Endothelial cell of umbilical vein (primary cell): Measurements from ENCODE around the gene CYP46A1. TPM values are rescaled to one million over a fixed set of nuclear protein-coding genes. Genes with fewer than 3 reads are reported as not detected.

Source experiments
- BruUV-seq: library from RNA; stranded (reverse); fragments of 400-500 nt; replicated peaks from 2 replicates; lab custom pipeline; 2021; lab: Mats Ljungman, UMichigan
- CTCF ChIA-PET: fragments of 300-600, 350-600 bp; sonication (Branson Sonifier 250); formaldehyde crosslinking; loops from one replicate; lab custom pipeline; 2021; ENCODE audit warnings: antibody characterized with exemption, inconsistent platforms; lab: Charles Lee
- POLR2A ChIA-PET: fragments of 300-600, 350-600 bp; sonication (Branson Sonifier 250); formaldehyde crosslinking; loops from one replicate; lab custom pipeline; 2021; ENCODE audit warnings: antibody characterized with exemption, inconsistent platforms; lab: Charles Lee
- DNase-seq: peaks from one replicate; pipeline ENCODE4 v3.0.0-alpha.2; 2011; ENCODE audit warnings: low read depth, low spot score
- FAIRE-seq: peaks from 2 replicates; lab custom pipeline; 2011; peaks lifted over from hg19 to GRCh38; lab: Jason Lieb, UNC
- H2AFZ ChIP-seq: 2 replicates; pipeline ENCODE4 v1.6.0; 2012; ENCODE audit warnings: low read depth, low read length, control low read depth, inconsistent platforms
- H3K27ac ChIP-seq: 2 replicates; pipeline ENCODE4 v1.5.1; 2011; ENCODE audit warnings: low read depth, mild to moderate bottlenecking, control low read depth, low read length, moderate library complexity; ENCODE audit not compliant: insufficient read depth
- H3K27me3 ChIP-seq, 2 experiments: 2 replicates each; pipeline versions ENCODE4 v1.6.0 to v1.6.1; 2011; ENCODE audit warnings: low read length in 2 of 2, mixed read lengths in 1 of 2; ENCODE audit not compliant: control insufficient read depth in 2 of 2, insufficient read depth in 2 of 2
- H3K36me3 ChIP-seq, 2 experiments: 2 replicates in 1 of 2; 3 replicates in 1 of 2; pipeline ENCODE4 v1.5.1; 2011; ENCODE audit warnings: low read length in 2 of 2, mild to moderate bottlenecking in 1 of 2, moderate library complexity in 1 of 2; ENCODE audit not compliant: control insufficient read depth in 2 of 2, insufficient read depth in 2 of 2; ENCODE audit errors: extremely low read depth in 1 of 2
- H3K4me1 ChIP-seq: 3 replicates; pipeline ENCODE4 v1.5.1; 2011; ENCODE audit warnings: mild to moderate bottlenecking, low read length; ENCODE audit not compliant: control insufficient read depth, insufficient read depth; ENCODE audit errors: extremely low read depth
- H3K4me2 ChIP-seq: 2 replicates; pipeline ENCODE4 v1.6.1; 2011; ENCODE audit warnings: low read length, control low read depth, mixed read lengths; ENCODE audit not compliant: insufficient read depth
- H3K4me3 ChIP-seq, 3 experiments: fragments of 200-600 bp in 1 of 3; sonication (generic), shearing (Covaris generic) in 1 of 3; replicated peaks in 1 of 3; 2 replicates each; pipeline ENCODE4 v1.5.1; 2011 to 2016; ENCODE audit warnings: control low read depth in 3 of 3, low read length in 3 of 3, mild to moderate bottlenecking in 2 of 3, inconsistent platforms in 1 of 3, low read depth in 1 of 3, moderate library complexity in 1 of 3; ENCODE audit not compliant: insufficient read depth in 1 of 3
- H3K79me2 ChIP-seq: 2 replicates; pipeline ENCODE4 v1.6.0; 2012; ENCODE audit warnings: low read length, inconsistent platforms; ENCODE audit not compliant: control insufficient read depth, insufficient read depth
- H3K9ac ChIP-seq: replicated peaks from 2 replicates; pipeline ENCODE3; 2011; ENCODE audit warnings: low read length, control low read depth; ENCODE audit not compliant: insufficient read depth; ENCODE audit errors: extremely low read depth
- H3K9me1 ChIP-seq: replicated peaks from 3 replicates; pipeline ENCODE4 v1.6.0; 2011; ENCODE audit warnings: mild to moderate bottlenecking, low read length; ENCODE audit not compliant: control insufficient read depth, insufficient read depth; ENCODE audit errors: extremely low read depth
- H3K9me3 ChIP-seq: replicated peaks from 2 replicates; pipeline ENCODE4 v1.5.1; 2012; ENCODE audit warnings: low read length, inconsistent platforms; ENCODE audit not compliant: control insufficient read depth, insufficient read depth
- H4K20me1 ChIP-seq: replicated peaks from 2 replicates; pipeline ENCODE3; 2011; ENCODE audit warnings: mild to moderate bottlenecking, low read length; ENCODE audit not compliant: control insufficient read depth, insufficient read depth; ENCODE audit errors: extremely low read depth
- EZH2 ChIP-seq: IDR thresholded peaks from 2 replicates; pipeline ENCODE4 v1.6.1; 2012; ENCODE audit warnings: borderline replicate concordance, low read depth, mild to moderate bottlenecking, moderate library complexity, low read length, inconsistent platforms; ENCODE audit not compliant: severe bottlenecking
- FOS ChIP-seq: IDR thresholded peaks from 2 replicates; pipeline ENCODE4 v1.6.1; 2011; ENCODE audit warnings: mild to moderate bottlenecking, low read length, moderate library complexity, borderline replicate concordance; ENCODE audit not compliant: insufficient read depth
- GATA2 ChIP-seq: IDR thresholded peaks from 2 replicates; pipeline ENCODE4 v1.7.0; 2011; ENCODE audit warnings: low read depth, mild to moderate bottlenecking, moderate library complexity, mixed read lengths, low read length; ENCODE audit not compliant: insufficient read length, insufficient read depth
- JUN ChIP-seq: IDR thresholded peaks from 2 replicates; pipeline ENCODE4 v1.6.1; 2011; ENCODE audit warnings: borderline replicate concordance, low read depth; ENCODE audit not compliant: insufficient read length, insufficient read depth
- MAX ChIP-seq: IDR thresholded peaks from 2 replicates; pipeline ENCODE4 v1.6.1; 2011; ENCODE audit not compliant: insufficient read depth, insufficient read length
- MYC ChIP-seq: IDR thresholded peaks from one replicate; pipeline ENCODE4 v1.6.1; 2011; ENCODE audit warnings: mild to moderate bottlenecking, low read depth, low read length
- POLR2A ChIP-seq: IDR thresholded peaks from 2 replicates; pipeline ENCODE4 v1.6.1; 2012; ENCODE audit warnings: low read depth, mild to moderate bottlenecking, control low read depth, low read length
- POLR2AphosphoS5 ChIP-seq: IDR thresholded peaks from 2 replicates; pipeline ENCODE4 v1.6.1; 2012; ENCODE audit warnings: low read depth, mild to moderate bottlenecking, control low read depth, low read length, moderate library complexity; ENCODE audit not compliant: insufficient read depth
- dilution Hi-C: fragments of 300-500 bp; cut with MboI; formaldehyde crosslinking; loops from one replicate; pipeline ENCODE4 v1.15.0; 2019; ENCODE audit warnings: low sequenced_read_pairs; ENCODE audit not compliant: extremely low pct_ligation_motif_present
- intact Hi-C: fragments of 100-400 bp; cut with micrococcal nuclease; formaldehyde crosslinking; loops from one replicate; pipeline ENCODE4 v1.10.0; 2022
- polyA plus RNA-seq, 4 experiments: library from polyadenylated mRNA; depleted of rRNA in 3 of 4; stranded (reverse) in 3 of 4; unstranded in 1 of 4; fragments of >200 nt; gene quantifications; 2 replicates each; pipeline versions ENCODE4 v1.2.1 to v1.2.3, GENCODE V29; 2011 to 2012; ENCODE audit warnings: missing spikeins in 1 of 4
- total RNA-seq: library from RNA; stranded (reverse); gene quantifications from 2 replicates; pipeline ENCODE4 v1.2.3, GENCODE V29; 2021
- TF ChIP-seq, protein P1 (sequence below), 2 donors: IDR thresholded peaks; 1 replicate in 1 of 2; 2 replicates in 1 of 2; pipeline ENCODE4 v1.5.1; 2011; ENCODE audit warnings: low read length in 2 of 2, mild to moderate bottlenecking in 2 of 2, moderate library complexity in 2 of 2, control low read depth in 1 of 2, inconsistent platforms in 1 of 2, low read depth in 1 of 2; ENCODE audit not compliant: insufficient read depth in 1 of 2; ENCODE audit errors: extremely low read depth in 1 of 2

Gene CYP46A1
- total and polyA plus RNA-seq, 2 donors (not counting 3 experiments of a cell fraction or from before 2014, with no cell fraction given) = 0.03 to 0.24 TPM

GRCh38 chr14:99728981-99729451 is 44.9 kb downstream of the CYP46A1 start:
- BruUV-seq = no TSS peak
- no peaks in the 10 kb centered on the region for H3K9me3 ChIP-seq
- H3K27me3 ChIP-seq = no peaks in the 10 kb centered on the region
- FAIRE-seq (no peak), DNase-seq (no peak)
- H4K20me1 ChIP-seq = no peaks in the 10 kb centered on the region
- no peak overlapping the region for H3K4me2 ChIP-seq
- CTCF ChIA-PET = interaction anchor here (1.4 to 4.3 kb wide), 8 partner anchors 26 to 170 kb away, joined by 5 to 35 read pairs (median 13); partner anchors contain the start of genes CYP46A1 and EML1
- dilution Hi-C loops = no loop called here
- peaks cover 14% of the 10 kb centered on the region for H3K4me1 ChIP-seq
- intact Hi-C loops = no loop called here
- H3K9ac ChIP-seq = no peak overlapping the region
- no peak overlapping the region for H3K27ac ChIP-seq
- H3K79me2 ChIP-seq = no peaks in the 10 kb centered on the region
- H3K9me1 ChIP-seq = no peaks in the 10 kb centered on the region
- POLR2A ChIA-PET = no interaction called here
- TF ChIP-seq EZH2 = no peak
- no peaks in the 10 kb centered on the region for H3K36me3 ChIP-seq
- no peak overlapping the region for H2AFZ ChIP-seq
- no peak overlapping the region for H3K4me3 ChIP-seq

DNA sequence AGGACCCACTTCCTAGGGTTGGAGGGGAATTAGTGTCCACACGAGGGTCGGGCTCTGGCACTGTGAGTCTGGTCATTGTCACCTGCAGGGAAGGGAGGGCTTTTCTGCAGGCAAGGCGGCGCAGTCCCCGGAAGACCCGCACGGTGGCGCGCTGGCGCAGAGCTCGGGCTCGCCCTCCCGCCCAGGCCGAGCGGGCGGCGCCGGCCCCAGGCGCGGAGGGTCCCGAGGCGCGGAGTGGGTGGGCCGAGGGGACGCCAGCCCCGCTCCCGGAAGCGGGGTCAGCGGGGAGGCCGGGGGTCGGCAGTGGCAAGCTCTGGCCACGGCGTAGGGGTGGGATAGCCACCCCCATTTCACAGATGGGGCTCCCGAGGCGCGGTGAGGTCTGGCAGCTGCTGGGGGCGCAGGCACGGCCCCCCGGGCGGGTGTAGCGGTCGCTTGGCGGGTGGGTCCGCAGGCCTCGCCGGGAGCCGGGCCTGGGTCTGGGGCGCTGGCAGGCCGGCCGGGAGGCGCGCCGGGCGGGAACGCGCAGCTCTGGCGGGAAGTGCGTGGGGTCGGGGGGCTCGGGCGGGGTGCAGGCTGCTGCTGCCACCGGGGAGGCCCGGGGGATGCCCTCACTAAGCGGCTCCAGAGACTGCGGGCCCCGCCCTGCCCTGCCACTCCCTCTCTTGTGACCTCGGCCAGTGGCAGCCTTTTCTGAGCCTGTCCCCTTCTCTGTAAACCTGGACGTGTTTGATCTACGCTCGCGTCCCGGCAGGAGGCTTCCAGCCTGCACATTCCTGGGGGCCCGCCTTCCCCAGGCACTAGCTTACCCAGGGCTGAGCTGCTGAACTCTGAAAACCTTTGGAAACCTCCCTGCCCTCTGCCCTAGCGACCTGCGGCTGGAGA is 46.1 kb downstream of the CYP46A1 start:
- intact Hi-C loops = loop anchor here (1.0 to 5.0 kb wide), 5 partner anchors 26 to 463 kb away; partner anchors contain the start of genes CYP46A1 and EML1
- Histone ChIP-seq H3K27me3 (no peaks in the 10 kb centered on the region), H3K4me2 (peak overlapping the region; percentile 50), H4K20me1 (no peaks in the 10 kb centered on the region), H3K27ac (peak overlapping the region; percentile 17), H3K79me2 (no peaks in the 10 kb centered on the region), H2AFZ (peak overlapping the region; percentile 83), H3K4me1 (peaks cover 22% of the 10 kb centered on the region), H3K9ac (peak overlapping the region; percentile 73), H3K4me3 (peak overlapping the region; percentile 15 to 58 (median 38)), H3K36me3 (no peaks in the 10 kb centered on the region), H3K9me1 (no peaks in the 10 kb centered on the region), H3K9me3 (no peaks in the 10 kb centered on the region)
- TF ChIP-seq MYC (no peak), GATA2 (no peak), FOS (no peak), POLR2AphosphoS5 (peak; percentile 36), POLR2A (no peak), EZH2 (no peak), JUN (no peak), MAX (no peak)
- TF ChIP-seq, protein P1, sequence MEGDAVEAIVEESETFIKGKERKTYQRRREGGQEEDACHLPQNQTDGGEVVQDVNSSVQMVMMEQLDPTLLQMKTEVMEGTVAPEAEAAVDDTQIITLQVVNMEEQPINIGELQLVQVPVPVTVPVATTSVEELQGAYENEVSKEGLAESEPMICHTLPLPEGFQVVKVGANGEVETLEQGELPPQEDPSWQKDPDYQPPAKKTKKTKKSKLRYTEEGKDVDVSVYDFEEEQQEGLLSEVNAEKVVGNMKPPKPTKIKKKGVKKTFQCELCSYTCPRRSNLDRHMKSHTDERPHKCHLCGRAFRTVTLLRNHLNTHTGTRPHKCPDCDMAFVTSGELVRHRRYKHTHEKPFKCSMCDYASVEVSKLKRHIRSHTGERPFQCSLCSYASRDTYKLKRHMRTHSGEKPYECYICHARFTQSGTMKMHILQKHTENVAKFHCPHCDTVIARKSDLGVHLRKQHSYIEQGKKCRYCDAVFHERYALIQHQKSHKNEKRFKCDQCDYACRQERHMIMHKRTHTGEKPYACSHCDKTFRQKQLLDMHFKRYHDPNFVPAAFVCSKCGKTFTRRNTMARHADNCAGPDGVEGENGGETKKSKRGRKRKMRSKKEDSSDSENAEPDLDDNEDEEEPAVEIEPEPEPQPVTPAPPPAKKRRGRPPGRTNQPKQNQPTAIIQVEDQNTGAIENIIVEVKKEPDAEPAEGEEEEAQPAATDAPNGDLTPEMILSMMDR (IDR thresholded peaks at IDR 0.05; ENCODE audit: extremely low read depth in 1 of 2, insufficient read depth in 1 of 2, low read depth in 1 of 2, low read length in 2 of 2) = peak; percentile 86 to 94
- no TSS peak for BruUV-seq
- ChIA-PET POLR2A (no interaction called here), CTCF (interaction anchor here (0.6 to 4.3 kb wide), 39 partner anchors 10 to 463 kb away, joined by 3 to 86 read pairs (median 5); partner anchors contain the start of genes CYP46A1 and EML1)
- dilution Hi-C loops = no loop called here
- peak; percentile 58 for DNase-seq
- peak; percentile 77 for FAIRE-seq
